ENCODE results near the gene KRT76. TPM values are rescaled to one million over a fixed set of nuclear protein-coding genes. Genes with fewer than 3 reads are reported as not detected.

Gene KRT76
- total RNA-seq, 4 donors from 2014 or later: not detected

- Histone ChIP-seq H3K27me3 (no peaks in the 10 kb centered on the region), H3K4me1 (no peaks in the 10 kb centered on the region)
These were observed 33.4 kb upstream of the KRT76 start for GRCh38 chr12:52810554-52810953.

GRCh38 chr12:52809166-52809565 lies 32.0 kb upstream of the KRT76 start:
- H3K9me3 ChIP-seq: no peaks in the 10 kb centered on the region
- no peak for ATAC-seq
- H3K27me3 ChIP-seq: no peaks in the 10 kb centered on the region
- no peak overlapping the region for H3K4me3 ChIP-seq
- no peak overlapping the region for H3K27ac ChIP-seq
- H3K36me3 ChIP-seq: no peaks in the 10 kb centered on the region
- no peak for TF ChIP-seq POLR2A (IDR thresholded peaks at IDR 0.05)
- TF ChIP-seq CTCF (IDR thresholded peaks at IDR 0.05 in 4 of 5, conservative IDR thresholded peaks at IDR 0.05 in 1 of 5): no peak
- intact Hi-C loops (cut with DNase I; ENCODE audit: low total_unique reads) (no loop called here), in situ Hi-C loops (cut with MboI; ENCODE audit: low sequenced_read_pairs in 4 of 4) (no loop called here)
- H3K4me1 ChIP-seq: no peaks in the 10 kb centered on the region
- DNase-seq: no peak

More at GRCh38 chr12:52810554-52810953, 33.4 kb upstream of the KRT76 start:
- Histone ChIP-seq H3K27ac (no peak overlapping the region), H3K36me3 (no peaks in the 10 kb centered on the region), H3K4me3 (no peak overlapping the region), H3K9me3 (no peaks in the 10 kb centered on the region)
- no peak for DNase-seq
- ATAC-seq: no peak
- intact Hi-C loops (cut with DNase I; ENCODE audit: low total_unique reads): no loop called here
- TF ChIP-seq CTCF (IDR thresholded peaks at IDR 0.05 in 4 of 5, conservative IDR thresholded peaks at IDR 0.05 in 1 of 5) (no peak), POLR2A (IDR thresholded peaks at IDR 0.05) (no peak)
- in situ Hi-C loops (cut with MboI; ENCODE audit: low sequenced_read_pairs in 4 of 4): no loop called here

GRCh38 chr12:52808573-52809160 lies 31.5 kb upstream of the KRT76 start:
- intact Hi-C loops (cut with DNase I; ENCODE audit: low total_unique reads): no loop called here
- no peak overlapping the region for H3K27ac ChIP-seq
- in situ Hi-C loops (cut with MboI; ENCODE audit: low sequenced_read_pairs in 4 of 4): no loop called here
- no peaks in the 10 kb centered on the region for H3K27me3 ChIP-seq
- no peak overlapping the region for H3K4me3 ChIP-seq
- H3K4me1 ChIP-seq: no peaks in the 10 kb centered on the region
- ATAC-seq (no peak), DNase-seq (no peak)
- TF ChIP-seq POLR2A (IDR thresholded peaks at IDR 0.05) (no peak), CTCF (IDR thresholded peaks at IDR 0.05 in 4 of 5, conservative IDR thresholded peaks at IDR 0.05 in 1 of 5) (no peak)
- no peaks in the 10 kb centered on the region for H3K36me3 ChIP-seq
- H3K9me3 ChIP-seq: no peaks in the 10 kb centered on the region

GRCh38 chr12:52807544-52808470 lies 30.7 kb upstream of the KRT76 start:
- Histone ChIP-seq H3K9me3 (no peaks in the 10 kb centered on the region), H3K27me3 (no peaks in the 10 kb centered on the region), H3K27ac (no peak overlapping the region), H3K4me3 (no peak overlapping the region), H3K36me3 (no peaks in the 10 kb centered on the region), H3K4me1 (no peaks in the 10 kb centered on the region)
- DNase-seq (no peak), ATAC-seq (no peak)
- intact Hi-C loops (cut with DNase I; ENCODE audit: low total_unique reads) (no loop called here), in situ Hi-C loops (cut with MboI; ENCODE audit: low sequenced_read_pairs in 4 of 4) (no loop called here)
- TF ChIP-seq POLR2A (IDR thresholded peaks at IDR 0.05) (no peak), CTCF (IDR thresholded peaks at IDR 0.05 in 4 of 5, conservative IDR thresholded peaks at IDR 0.05 in 1 of 5) (no peak)

All from gastrocnemius medialis (tissue), 4 donors.